BLaER1 treated with 17β-estradiol and CSF1 and Interleukin-3, amounts not matched to agents 10 nM and 100 nM (cell line): Measurements from ENCODE around the gene GAS7.

Experiments
- H3K27ac ChIP-seq, 11 experiments: shearing (Covaris generic); formaldehyde crosslinking; 2 replicates each; pipeline ENCODE4 v1.8.1; 2022
- H3K27me3 ChIP-seq, 11 experiments: shearing (Covaris generic); formaldehyde crosslinking; 2 replicates each; pipeline ENCODE4 v1.8.1; 2022
- H3K36me3 ChIP-seq, 11 experiments: shearing (Covaris generic); formaldehyde crosslinking; 2 replicates each; pipeline ENCODE4 v1.8.1; 2022
- H3K4me1 ChIP-seq, 10 experiments: shearing (Covaris generic); formaldehyde crosslinking; 2 replicates each; pipeline ENCODE4 v1.8.1; 2022
- H3K4me2 ChIP-seq, 11 experiments: shearing (Covaris generic); formaldehyde crosslinking; 2 replicates each; pipeline ENCODE4 v1.8.1; 2022
- H3K4me3 ChIP-seq, 10 experiments: shearing (Covaris generic); formaldehyde crosslinking; 2 replicates each; pipeline ENCODE4 v1.8.1; 2022
- H3K9ac ChIP-seq, 11 experiments: shearing (Covaris generic); formaldehyde crosslinking; 2 replicates each; pipeline ENCODE4 v1.8.1; 2022
- H3K9me3 ChIP-seq, 11 experiments: shearing (Covaris generic); formaldehyde crosslinking; replicated peaks in 1 of 11; 2 replicates each; pipeline ENCODE4 v1.8.1; 2022
- H4K20me1 ChIP-seq, 11 experiments: shearing (Covaris generic); formaldehyde crosslinking; 2 replicates each; pipeline ENCODE4 v1.8.1; 2022
- Cebpa-rat ChIP-seq, 11 experiments: shearing (Covaris generic); IDR thresholded peaks; 2 replicates each; pipeline ENCODE4 v1.8.1; 2022

The GAS7 gene

DNA sequence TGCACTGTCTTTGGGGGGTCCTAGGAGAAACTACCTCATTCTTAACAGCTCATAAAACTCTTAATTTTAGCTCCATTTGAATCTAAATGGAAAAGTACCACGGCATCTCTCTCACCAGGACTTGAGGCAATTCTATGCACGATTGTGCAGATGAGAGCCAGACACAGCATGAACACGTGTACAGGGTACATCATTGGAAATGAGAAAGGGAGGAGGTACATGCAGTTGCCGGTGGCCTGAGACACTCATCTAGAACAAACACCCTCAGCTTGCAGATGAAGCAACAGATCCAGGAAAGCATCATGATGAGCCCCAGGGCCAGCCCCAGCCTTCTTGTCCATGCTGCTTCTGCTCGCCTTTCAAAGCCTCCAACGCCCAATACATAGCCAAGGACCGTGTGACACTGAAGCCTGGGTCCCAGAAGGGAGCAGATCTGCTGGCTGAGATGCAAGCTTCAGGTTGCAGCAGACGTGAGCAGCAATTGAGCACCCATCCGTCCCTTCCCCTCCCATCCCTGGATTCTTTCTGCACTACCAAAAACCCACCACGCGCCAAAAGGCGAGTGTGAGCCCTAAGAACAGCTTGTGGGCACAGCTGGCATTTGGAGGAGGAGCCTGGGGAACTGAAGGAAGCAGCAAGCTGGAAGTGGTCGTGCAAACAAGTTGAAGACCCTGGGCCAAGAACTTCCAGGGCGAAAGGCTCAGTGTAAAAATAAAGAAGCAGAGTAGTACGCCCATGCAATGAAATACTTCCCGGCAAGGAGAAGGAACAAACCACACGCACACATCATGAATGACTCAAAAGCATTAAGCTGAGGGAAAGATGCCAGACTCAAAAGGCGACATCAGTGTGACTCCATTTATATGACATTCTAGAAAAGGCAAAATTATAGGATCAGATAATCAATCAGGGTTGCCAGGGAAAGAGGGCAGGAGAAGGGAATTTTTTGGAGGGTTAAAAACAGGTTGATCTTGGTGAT is 286.0 kb downstream of the GAS7 start:
- H3K9me3 ChIP-seq: no peaks in the 10 kb centered on the region
- H3K4me2 ChIP-seq: peak overlapping the region in 5 of 11 experiments; percentile 18 to 56 (median 28); a peak in 5 of 22 replicates
- no peak overlapping the region for H3K4me3 ChIP-seq
- H3K27ac ChIP-seq: no peak overlapping the region
- H3K27me3 ChIP-seq: no peaks in the 10 kb centered on the region
- H3K4me1 ChIP-seq: peaks cover 0 to 65% (median 55%) of the 10 kb centered on the region in 10 experiments; a peak in 18 of 20 replicates
- no peak overlapping the region for H3K9ac ChIP-seq
- H3K36me3 ChIP-seq: peaks cover 40 to 65% (median 60%) of the 10 kb centered on the region in 11 experiments
- TF ChIP-seq Cebpa-rat (IDR thresholded peaks at IDR 0.05): no peak
- H4K20me1 ChIP-seq: peaks cover 0 to 96% (median 52%) of the 10 kb centered on the region in 11 experiments; a peak in 16 of 22 replicates

- Histone ChIP-seq H3K4me2 (peak overlapping the region in 7 of 11 experiments; percentile 2 to 59 (median 28); a peak in 6 of 22 replicates), H3K36me3 (peaks cover 27 to 51% (median 46%) of the 10 kb centered on the region in 11 experiments), H3K4me1 (peaks cover 0 to 65% (median 55%) of the 10 kb centered on the region in 10 experiments; a peak in 18 of 20 replicates), H3K27me3 (no peaks in the 10 kb centered on the region), H3K9ac (no peak overlapping the region), H3K4me3 (no peak overlapping the region), H3K9me3 (no peaks in the 10 kb centered on the region), H4K20me1 (peaks cover 0 to 92% (median 48%) of the 10 kb centered on the region in 11 experiments; a peak in 16 of 22 replicates), H3K27ac (0 out of 22 replicates have a peak overlapping the region, but pooled peaks of 1 of the 11 experiments have one; percentile 13)
- no peak for TF ChIP-seq Cebpa-rat (IDR thresholded peaks at IDR 0.05)
Observed at GRCh38 chr17:9911089-9911488, 287.3 kb downstream of the GAS7 start.

DNA sequence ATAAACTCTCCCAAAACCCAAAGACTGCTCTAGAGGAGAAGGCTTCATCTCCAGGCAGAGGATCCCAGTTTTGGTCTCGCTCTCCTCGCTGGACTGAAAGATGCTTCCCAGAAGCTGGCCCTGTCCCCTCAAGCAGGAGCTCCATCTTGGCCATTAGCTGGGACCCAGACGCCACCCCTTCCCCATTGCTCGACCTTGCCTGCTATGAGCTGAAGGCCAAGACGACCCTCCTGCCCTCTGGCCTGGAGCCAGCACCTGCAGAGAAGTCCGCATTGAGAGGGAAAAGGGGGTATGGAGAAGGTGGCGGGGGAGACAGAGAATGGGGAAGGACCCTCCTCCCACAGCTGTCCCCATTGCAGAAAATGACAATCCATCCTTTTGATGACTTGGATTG is 289.8 kb downstream of the GAS7 start:
- no peak for TF ChIP-seq Cebpa-rat (IDR thresholded peaks at IDR 0.05)
- Histone ChIP-seq H3K27ac (peak overlapping the region in 1 of 11 experiments; percentile 14; a peak in 1 of 22 replicates), H4K20me1 (peaks cover 0 to 74% (median 37%) of the 10 kb centered on the region in 11 experiments; a peak in 15 of 22 replicates), H3K9me3 (no peaks in the 10 kb centered on the region), H3K4me2 (peak overlapping the region in 8 of 11 experiments; percentile 20 to 59 (median 45); a peak in 13 of 22 replicates), H3K36me3 (peaks cover 7 to 27% (median 22%) of the 10 kb centered on the region in 11 experiments), H3K27me3 (no peaks in the 10 kb centered on the region), H3K4me3 (no peak overlapping the region), H3K4me1 (peaks cover 0 to 60% (median 55%) of the 10 kb centered on the region in 10 experiments; a peak in 18 of 20 replicates), H3K9ac (no peak overlapping the region)

GRCh38 chr17:9907883-9908648 is 290.3 kb downstream of the GAS7 start:
- TF ChIP-seq Cebpa-rat (IDR thresholded peaks at IDR 0.05): no peak
- Histone ChIP-seq H3K4me2 (peak overlapping the region in 7 of 11 experiments; percentile 33 to 59 (median 46); a peak in 13 of 22 replicates), H3K9ac (no peak overlapping the region), H3K27me3 (no peaks in the 10 kb centered on the region), H3K36me3 (peaks cover 1 to 21% (median 16%) of the 10 kb centered on the region in 11 experiments; a peak in 21 of 22 replicates), H4K20me1 (peaks cover 0 to 68% (median 31%) of the 10 kb centered on the region in 11 experiments; a peak in 15 of 22 replicates), H3K27ac (peak overlapping the region in 1 of 11 experiments; percentile 14; a peak in 1 of 22 replicates), H3K4me1 (peaks cover 0 to 54% (median 51%) of the 10 kb centered on the region in 10 experiments; a peak in 18 of 20 replicates), H3K9me3 (no peaks in the 10 kb centered on the region), H3K4me3 (no peak overlapping the region)

DNA sequence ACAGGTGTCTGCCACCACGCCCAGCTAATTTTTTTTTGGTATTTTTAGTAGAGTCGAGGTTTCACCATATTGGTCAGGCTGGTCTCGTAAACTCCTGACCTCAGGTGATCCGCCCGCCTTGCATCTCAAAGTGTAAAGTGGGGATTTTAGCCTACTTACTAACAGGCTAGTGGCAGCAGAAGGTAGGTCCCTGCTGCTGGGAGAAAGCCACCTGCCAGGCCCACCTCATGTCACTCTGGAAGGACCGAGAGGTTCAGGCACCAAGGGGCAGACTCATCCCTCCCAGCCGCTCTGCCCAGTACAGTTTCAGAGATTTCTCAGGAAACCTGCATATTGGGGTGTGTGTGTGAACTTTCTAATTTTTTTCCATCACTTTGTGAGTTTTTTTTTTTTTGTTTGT is 291.3 kb downstream of the GAS7 start:
- peaks cover 0 to 59% (median 22%) of the 10 kb centered on the region in 11 experiments; a peak in 15 of 22 replicates for H4K20me1 ChIP-seq
- no peak overlapping the region for H3K4me2 ChIP-seq
- H3K9ac ChIP-seq: no peak overlapping the region
- H3K4me1 ChIP-seq: peaks cover 0 to 46% (median 42%) of the 10 kb centered on the region in 10 experiments; a peak in 18 of 20 replicates
- no peaks in the 10 kb centered on the region for H3K9me3 ChIP-seq
- no peak for TF ChIP-seq Cebpa-rat (IDR thresholded peaks at IDR 0.05)
- peaks cover 0 to 12% (median 7%) of the 10 kb centered on the region in 11 experiments; a peak in 17 of 22 replicates for H3K36me3 ChIP-seq
- no peak overlapping the region for H3K4me3 ChIP-seq
- no peak overlapping the region for H3K27ac ChIP-seq
- no peaks in the 10 kb centered on the region for H3K27me3 ChIP-seq

GRCh38 chr17:9906616-9907015 is 291.8 kb downstream of the GAS7 start:
- Histone ChIP-seq H3K4me3 (no peak overlapping the region), H3K4me2 (no peak overlapping the region), H3K27me3 (no peaks in the 10 kb centered on the region), H3K36me3 (peaks cover 0 to 7% (median 2%) of the 10 kb centered on the region in 11 experiments; a peak in 11 of 22 replicates), H4K20me1 (peaks cover 0 to 54% (median 18%) of the 10 kb centered on the region in 11 experiments; a peak in 15 of 22 replicates), H3K9ac (no peak overlapping the region), H3K27ac (no peak overlapping the region), H3K4me1 (peaks cover 0 to 41% (median 37%) of the 10 kb centered on the region in 10 experiments; a peak in 18 of 20 replicates), H3K9me3 (no peaks in the 10 kb centered on the region)
- TF ChIP-seq Cebpa-rat (IDR thresholded peaks at IDR 0.05): no peak

- Histone ChIP-seq H3K36me3 (peaks cover 0 to 3% (median 0%) of the 10 kb centered on the region in 11 experiments; a peak in 3 of 22 replicates), H3K27me3 (no peaks in the 10 kb centered on the region), H3K4me1 (peaks cover 0 to 33% (median 29%) of the 10 kb centered on the region in 10 experiments; a peak in 16 of 20 replicates), H4K20me1 (peaks cover 0 to 46% (median 11%) of the 10 kb centered on the region in 11 experiments; a peak in 13 of 22 replicates), H3K9me3 (no peaks in the 10 kb centered on the region), H3K4me3 (no peak overlapping the region), H3K4me2 (no peak overlapping the region), H3K9ac (no peak overlapping the region), H3K27ac (no peak overlapping the region)
- no peak for TF ChIP-seq Cebpa-rat (IDR thresholded peaks at IDR 0.05)
Observed at GRCh38 chr17:9905902-9906301, 292.5 kb downstream of the GAS7 start.

GRCh38 chr17:9905078-9905415 is 293.4 kb downstream of the GAS7 start, which contains the start of gene RCVRN:
Gene RCVRN (minus strand): TSS chr17:9905271. CDS start chr17:9905180, 91 bp downstream.
- Histone ChIP-seq H3K36me3 (peaks cover 0 to 10% (median 0%) of the 10 kb centered on the region in 11 experiments; a peak in 6 of 22 replicates), H3K4me1 (peaks cover 0 to 25% (median 22%) of the 10 kb centered on the region in 10 experiments; a peak in 15 of 20 replicates), H3K27me3 (no peaks in the 10 kb centered on the region), H3K4me3 (no peak within 1 kb of the TSS), H3K27ac (no peak within 1 kb of the TSS), H3K4me2 (no peak within 1 kb of the TSS), H3K9me3 (no peaks in the 10 kb centered on the region), H3K9ac (no peak within 1 kb of the TSS), H4K20me1 (peaks cover 0 to 42% (median 8%) of the 10 kb centered on the region in 11 experiments; a peak in 10 of 22 replicates)
- no peak for TF ChIP-seq Cebpa-rat (IDR thresholded peaks at IDR 0.05)
